AG04450 (cell line): ENCODE measurements around the gene TMEM94. TPM values are rescaled to one million over a fixed set of nuclear protein-coding genes. Genes with fewer than 3 reads are reported as not detected.
"Not testable (repeated sequence)": the region's sequence is repeated elsewhere in the genome, so short reads cannot be mapped to it uniquely, and the experiment has no call there.

Source experiments
- CTCF ChIA-PET: fragments of 300-600, 350-600 bp; formaldehyde crosslinking; extraction: SDS; loops from one replicate; lab custom pipeline; 2022; ENCODE audit warnings: antibody characterized with exemption, inconsistent platforms; lab: Charles Lee
- POLR2A ChIA-PET: fragments of 350-600 bp; formaldehyde crosslinking; extraction: SDS; loops from one replicate; lab custom pipeline; 2021; ENCODE audit warnings: antibody characterized with exemption, inconsistent platforms; lab: Yijun Ruan, JAX
- DNase-seq: peaks from one replicate; pipeline ENCODE4 v3.0.0-alpha.2; 2011; ENCODE audit warnings: low read depth, low spot score
- H3K27ac ChIP-seq: one replicate; pipeline ENCODE4 v1.5.1; 2012; ENCODE audit warnings: low read depth, low read length, control low read depth
- H3K27me3 ChIP-seq: one replicate; pipeline ENCODE4 v1.6.0; 2012; ENCODE audit warnings: low read length; ENCODE audit not compliant: control insufficient read depth, insufficient read depth
- H3K4me3 ChIP-seq: 2 replicates; pipeline ENCODE4 v1.5.1; 2011; ENCODE audit warnings: mild to moderate bottlenecking, low read depth, low read length, control low read depth
- H3K9me3 ChIP-seq: 2 replicates; pipeline ENCODE4 v1.5.1; 2012; ENCODE audit warnings: low read length; ENCODE audit not compliant: control insufficient read depth, insufficient read depth
- CTCF ChIP-seq: IDR thresholded peaks from 2 replicates; pipeline ENCODE4 v1.5.1; 2011; ENCODE audit warnings: low read depth, low read length, control low read depth, inconsistent platforms
- polyA plus RNA-seq: library from polyadenylated mRNA; depleted of rRNA; stranded (reverse); fragments of >200 nt; gene quantifications from 2 replicates; pipeline ENCODE4 v1.2.3, GENCODE V29; 2011

Gene TMEM94
- polyA plus RNA-seq, 1 experiment, result 14.8 TPM

GRCh38 chr17:75516619-75517296, 60.3 kb downstream of the TMEM94 start:
- Histone ChIP-seq H3K9me3 (no peaks in the 10 kb centered on the region; the same call in 1 of the 2 replicates), H3K27me3 (no peaks in the 10 kb centered on the region), H3K27ac (no peak overlapping the region), H3K4me3 (peak overlapping the region; percentile 73)
- POLR2A ChIA-PET, result interaction anchor here (0.6 to 1.5 kb wide), 11 partner anchors 8 to 529 kb away, joined by 3 to 8 read pairs (median 3); partner anchors contain the start of genes GRB2, LLGL2, RECQL5 and SAP30BP
- CTCF ChIA-PET, result interaction anchor here (0.6 to 1.3 kb wide), 19 partner anchors 12 to 517 kb away, joined by 3 to 10 read pairs (median 3); partner anchors contain the start of genes GRB2 and SMIM5
- no peak for TF ChIP-seq CTCF
- DNase-seq, result no peak

GRCh38 chr17:75517297-75517865, 60.9 kb downstream of the TMEM94 start:
- Histone ChIP-seq H3K27me3 (no peaks in the 10 kb centered on the region), H3K9me3 (no peaks in the 10 kb centered on the region; the same call in 1 of the 2 replicates), H3K4me3 (peak overlapping the region; percentile 73), H3K27ac (no peak overlapping the region)
- ChIA-PET POLR2A (interaction anchor here (0.5 to 1.5 kb wide), 4 partner anchors 8 to 256 kb away, joined by 3 to 5 read pairs (median 4); partner anchors contain the start of genes GGA3, GRB2 and LLGL2), CTCF (interaction anchor here (1.0 to 1.3 kb wide), 6 partner anchors 28 to 236 kb away, joined by 3 to 6 read pairs (median 4); partner anchors contain the start of gene SMIM5)
- no peak for DNase-seq
- TF ChIP-seq CTCF, result no peak

GRCh38 chr17:75518201-75518600, 61.8 kb downstream of the TMEM94 start:
- ChIA-PET POLR2A (no interaction called here), CTCF (interaction anchor here (0.6 to 1.1 kb wide), 4 partner anchors 27 to 115 kb away, joined by 3 to 4 read pairs (median 4); partner anchors contain the start of gene SMIM5)
- no peaks in the 10 kb centered on the region for H3K27me3 ChIP-seq
- H3K27ac ChIP-seq, result no peak overlapping the region
- H3K4me3 ChIP-seq, result no peak overlapping the region
- DNase-seq, result no peak
- no peaks in the 10 kb centered on the region; the same call in 1 of the 2 replicates for H3K9me3 ChIP-seq
- TF ChIP-seq CTCF, result no peak

- Histone ChIP-seq H3K9me3 (no peaks in the 10 kb centered on the region; the same call in 1 of the 2 replicates), H3K4me3 (no peak overlapping the region), H3K27me3 (no peaks in the 10 kb centered on the region), H3K27ac (no peak overlapping the region)
- ChIA-PET CTCF (interaction anchor here (0.6 to 1.1 kb wide), 4 partner anchors 33 to 229 kb away, joined by 3 to 4 read pairs (median 4); partner anchors contain the start of gene SMIM5), POLR2A (no interaction called here)
- no peak for DNase-seq
- no peak for TF ChIP-seq CTCF
These were observed 62.6 kb downstream of the TMEM94 start for GRCh38 chr17:75518983-75519537.

- POLR2A ChIA-PET, result not testable (repeated sequence)
These were observed 64.0 kb downstream of the TMEM94 start for GRCh38 chr17:75520413-75520812.

More at GRCh38 chr17:75520413-75520812, 64.0 kb downstream of the TMEM94 start:
- not testable (repeated sequence) for DNase-seq, H3K9me3 ChIP-seq, H3K4me3 ChIP-seq, H3K27me3 ChIP-seq, H3K27ac ChIP-seq
- CTCF ChIA-PET, result interaction anchor here (1.1 kb wide), 2 partner anchors 113 to 228 kb away, joined by 4 read pairs; partner anchors contain the start of gene SMIM5
